ENCODE results near the gene XXYLT1.

Gene XXYLT1

GRCh38 chr3:195129644-195130492, 141.1 kb downstream of the XXYLT1 start:
- no peak for DNase-seq (ENCODE audit: low spot score)

- DNase-seq (ENCODE audit: low spot score) = no peak
Observed at GRCh38 chr3:195129072-195129643, 141.8 kb downstream of the XXYLT1 start.

GRCh38 chr3:195128255-195129071, 142.5 kb downstream of the XXYLT1 start:
- no peak for DNase-seq (ENCODE audit: low spot score)

- no peak for DNase-seq (ENCODE audit: low spot score)
Observed at GRCh38 chr3:195126056-195126605, 144.8 kb downstream of the XXYLT1 start.

GRCh38 chr3:195125646-195126045, 145.3 kb downstream of the XXYLT1 start:
- DNase-seq (ENCODE audit: low spot score) = no peak

GRCh38 chr3:195124378-195124992, 146.5 kb downstream of the XXYLT1 start:
- DNase-seq (ENCODE audit: low spot score) = no peak

- DNase-seq (ENCODE audit: low spot score) = no peak
Observed at GRCh38 chr3:195123281-195123691, 147.7 kb downstream of the XXYLT1 start.

- DNase-seq (ENCODE audit: low spot score) = no peak
Observed at GRCh38 chr3:195122261-195122660, 148.7 kb downstream of the XXYLT1 start.

- DNase-seq (ENCODE audit: low spot score) = no peak
Observed at GRCh38 chr3:195120267-195120601, 150.7 kb downstream of the XXYLT1 start.

GRCh38 chr3:195119461-195120266, 151.3 kb downstream of the XXYLT1 start:
- no peak for DNase-seq (ENCODE audit: low spot score)

GRCh38 chr3:195118671-195119070, 152.3 kb downstream of the XXYLT1 start:
- DNase-seq (ENCODE audit: low spot score) = no peak

GRCh38 chr3:195117978-195118581, 152.9 kb downstream of the XXYLT1 start:
- DNase-seq (ENCODE audit: low spot score) = no peak

- no peak for DNase-seq (ENCODE audit: low spot score)
Observed at GRCh38 chr3:195116407-195117185, 154.4 kb downstream of the XXYLT1 start.

- DNase-seq (ENCODE audit: low spot score) = no peak
Observed at GRCh38 chr3:195115600-195116406, 155.2 kb downstream of the XXYLT1 start.

GRCh38 chr3:195114786-195115599, 156.0 kb downstream of the XXYLT1 start:
- DNase-seq (ENCODE audit: low spot score) = no peak

GRCh38 chr3:195113536-195114425, 157.2 kb downstream of the XXYLT1 start:
- DNase-seq (ENCODE audit: low spot score) = no peak

- DNase-seq (ENCODE audit: low spot score) = no peak
Observed at GRCh38 chr3:195113048-195113447, 157.9 kb downstream of the XXYLT1 start.
